Measurements from ENCODE around the gene WDR41.

- TF ChIP-seq CTCF (IDR thresholded peaks at IDR 0.05), result no peak
- no peak for TF ChIP-seq POLR2A (IDR thresholded peaks at IDR 0.05)
Observed at GRCh38 chr5:77449981-77450380, 42.1 kb downstream of the WDR41 start.
